ENCODE measurements around the gene EPHA8.

The EPHA8 gene

GRCh38 chr1:22518379-22518778, 44.9 kb upstream of the EPHA8 start (continued):
- TF ChIP-seq ZFHX2 (tag by site-specific recombination; conservative IDR thresholded peaks at IDR 0.05) (peak; percentile 62), KLF1 (tag by site-specific recombination; IDR thresholded peaks at IDR 0.05) (no peak), GLIS2 (tag by site-specific recombination; IDR thresholded peaks at IDR 0.05) (no peak)

- TF ChIP-seq ZNF600 (tag by site-specific recombination; IDR thresholded peaks at IDR 0.05), result peak; percentile 67
- no peak for TF ChIP-seq ZNF747 (tag by site-specific recombination; IDR thresholded peaks at IDR 0.05)
- Histone ChIP-seq H3K9me3 (ENCODE audit: control insufficient read depth, insufficient read depth, low read depth, low read length) (no peaks in the 10 kb centered on the region), H3K4me1 (ENCODE audit: control insufficient read depth, insufficient read depth, low read length) (no peaks in the 10 kb centered on the region), H3K36me3 (ENCODE audit: control insufficient read depth in 2 of 2, insufficient read depth in 1 of 2, low read length in 2 of 2) (peaks cover 0 to 94% of the 10 kb centered on the region in 2 experiments; a peak in 1 of 3 replicates), H3K27ac (ENCODE audit: extremely low read depth, low read depth, low read length) (no peak overlapping the region), H3K4me3 (ENCODE audit: low read depth, low read length) (no peak overlapping the region)
- ChIA-PET POLR2A (interaction anchor here (0.9 kb wide), 1 partner anchor 12 kb away, joined by 3 read pairs; no protein-coding TSS in a partner anchor), CTCF (interaction anchor here (0.9 kb wide), 1 partner anchor 12 kb away, joined by 3 read pairs; no protein-coding TSS in a partner anchor)
Observed at GRCh38 chr1:22520871-22521270, 42.4 kb upstream of the EPHA8 start.

GRCh38 chr1:22521692-22522091, 41.6 kb upstream of the EPHA8 start:
- no peak for TF ChIP-seq ZNF132 (tag by site-specific recombination; IDR thresholded peaks at IDR 0.05; ENCODE audit: borderline replicate concordance)
- no peak for TF ChIP-seq GLI4 (tag by site-specific recombination; IDR thresholded peaks at IDR 0.05)
- TF ChIP-seq ZNF311 (tag by site-specific recombination; IDR thresholded peaks at IDR 0.05; ENCODE audit: borderline replicate concordance), result no peak
- no peak for TF ChIP-seq GFI1B (tag by site-specific recombination; IDR thresholded peaks at IDR 0.05)
- H3K27ac ChIP-seq (ENCODE audit: extremely low read depth, low read depth, low read length), result no peak overlapping the region
- peaks cover 0 to 94% of the 10 kb centered on the region in 2 experiments; a peak in 1 of 3 replicates for H3K36me3 ChIP-seq (ENCODE audit: control insufficient read depth in 2 of 2, insufficient read depth in 1 of 2, low read length in 2 of 2)
- no peaks in the 10 kb centered on the region for H3K9me3 ChIP-seq (ENCODE audit: control insufficient read depth, insufficient read depth, low read depth, low read length)
- ChIA-PET CTCF (no interaction called here), POLR2A (no interaction called here)
- H3K4me1 ChIP-seq (ENCODE audit: control insufficient read depth, insufficient read depth, low read length), result no peaks in the 10 kb centered on the region
- no peak overlapping the region for H3K4me3 ChIP-seq (ENCODE audit: low read depth, low read length)

- ChIA-PET POLR2A (interaction anchor here (0.7 kb wide), 1 partner anchor 160 kb away, joined by 3 read pairs; no protein-coding TSS in a partner anchor), CTCF (no interaction called here)
- H3K9me3 ChIP-seq (ENCODE audit: control insufficient read depth, insufficient read depth, low read depth, low read length), result no peaks in the 10 kb centered on the region
- peaks cover 0 to 94% of the 10 kb centered on the region in 2 experiments; a peak in 1 of 3 replicates for H3K36me3 ChIP-seq (ENCODE audit: control insufficient read depth in 2 of 2, insufficient read depth in 1 of 2, low read length in 2 of 2)
- H3K4me3 ChIP-seq (ENCODE audit: low read depth, low read length), result no peak overlapping the region
- no peak overlapping the region for H3K27ac ChIP-seq (ENCODE audit: extremely low read depth, low read depth, low read length)
- H3K4me1 ChIP-seq (ENCODE audit: control insufficient read depth, insufficient read depth, low read length), result no peaks in the 10 kb centered on the region
- TF ChIP-seq ZSCAN30 (tag by site-specific recombination; IDR thresholded peaks at IDR 0.05), result no peak
- TF ChIP-seq HIC1 (tag by site-specific recombination; IDR thresholded peaks at IDR 0.05), result no peak
- no peak for TF ChIP-seq ZNF350 (tag by site-specific recombination; IDR thresholded peaks at IDR 0.05)
- TF ChIP-seq KLF7 (tag by site-specific recombination; IDR thresholded peaks at IDR 0.05; ENCODE audit: borderline replicate concordance), result no peak
- no peak for TF ChIP-seq ZNF558 (tag by site-specific recombination; IDR thresholded peaks at IDR 0.05)
- no peak for TF ChIP-seq ZIC2 (tag by site-specific recombination; IDR thresholded peaks at IDR 0.05)
- no peak for TF ChIP-seq ZFP3 (tag by site-specific recombination; IDR thresholded peaks at IDR 0.05; ENCODE audit: low read depth)
- TF ChIP-seq REST (tag by site-specific recombination; IDR thresholded peaks at IDR 0.05), result no peak
- TF ChIP-seq KLF16 (tag by site-specific recombination; IDR thresholded peaks at IDR 0.05), result no peak
- no peak for TF ChIP-seq YY1 (tag by site-specific recombination; IDR thresholded peaks at IDR 0.05)
- TF ChIP-seq ZNF610 (tag by site-specific recombination; IDR thresholded peaks at IDR 0.05; ENCODE audit: borderline replicate concordance), result no peak
- TF ChIP-seq ZEB2 (tag by site-specific recombination; IDR thresholded peaks at IDR 0.05), result no peak
Observed at GRCh38 chr1:22522221-22522743, 41.0 kb upstream of the EPHA8 start.
